IPS-15b (cell line): ENCODE results near the gene CHCHD3.

Source experiments
- H3K27me3 ChIP-seq: one replicate; pipeline ENCODE4 v1.6.1; 2013; ENCODE audit warnings: low read length; ENCODE audit not compliant: control insufficient read depth, insufficient read depth
- H3K36me3 ChIP-seq: one replicate; pipeline ENCODE4 v1.6.1; 2013; ENCODE audit warnings: low read length; ENCODE audit not compliant: control insufficient read depth, insufficient read depth
- H3K4me1 ChIP-seq: one replicate; pipeline ENCODE4 v1.6.1; 2013; ENCODE audit warnings: mild to moderate bottlenecking, low read length; ENCODE audit not compliant: control insufficient read depth, insufficient read depth
- H3K4me3 ChIP-seq: one replicate; pipeline ENCODE4 v1.5.1; 2013; ENCODE audit warnings: low read depth, low read length
- H3K9ac ChIP-seq: one replicate; pipeline ENCODE4 v1.6.1; 2013; ENCODE audit warnings: low read depth, mild to moderate bottlenecking, low read length
- H3K9me3 ChIP-seq: one replicate; pipeline ENCODE4 v1.6.1; 2013; ENCODE audit warnings: mild to moderate bottlenecking, low read length; ENCODE audit not compliant: control insufficient read depth, insufficient read depth

The CHCHD3 gene

DNA sequence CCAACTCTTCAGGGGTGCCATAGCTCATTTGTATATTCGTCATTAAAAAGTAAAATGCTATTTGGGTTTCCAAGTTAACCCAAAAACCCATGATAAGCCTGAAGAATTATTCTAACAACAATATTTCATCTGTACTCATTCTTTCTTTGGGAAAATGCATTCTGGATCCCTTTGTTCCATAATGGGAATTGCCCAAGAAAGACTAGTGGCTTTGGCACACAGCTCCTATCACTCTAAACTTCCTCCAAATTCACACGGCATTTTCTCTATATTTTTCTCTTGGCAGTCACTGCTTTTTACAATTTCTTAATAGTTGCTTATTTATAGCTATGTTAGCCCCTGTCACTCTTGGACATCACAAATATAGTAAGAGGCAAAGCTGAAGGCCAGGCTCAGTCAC, 29.1 kb downstream of the CHCHD3 start:
- H3K9ac ChIP-seq, result no peak overlapping the region
- no peaks in the 10 kb centered on the region for H3K9me3 ChIP-seq
- H3K27me3 ChIP-seq, result no peaks in the 10 kb centered on the region
- H3K36me3 ChIP-seq, result no peaks in the 10 kb centered on the region
- H3K4me3 ChIP-seq, result no peak overlapping the region
- peaks cover 4% of the 10 kb centered on the region for H3K4me1 ChIP-seq

DNA sequence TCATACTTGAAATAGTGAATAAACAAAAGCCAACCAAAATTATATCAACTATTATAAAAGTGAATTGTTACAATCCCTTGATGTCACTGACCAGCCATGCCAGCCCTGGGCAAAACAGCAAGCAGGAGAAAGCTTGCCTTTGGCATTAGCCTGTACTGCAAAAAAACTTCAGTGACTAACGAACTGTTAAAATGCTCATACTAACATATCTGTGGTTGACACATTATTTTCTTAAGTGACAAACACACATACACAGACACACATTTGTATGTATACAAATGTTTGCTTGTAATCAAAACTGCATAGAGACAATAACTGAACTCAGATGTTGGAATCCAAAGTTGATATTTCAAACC, 29.5 kb downstream of the CHCHD3 start:
- no peak overlapping the region for H3K4me3 ChIP-seq
- no peaks in the 10 kb centered on the region for H3K9me3 ChIP-seq
- H3K4me1 ChIP-seq, result peaks cover 4% of the 10 kb centered on the region
- no peak overlapping the region for H3K9ac ChIP-seq
- H3K27me3 ChIP-seq, result no peaks in the 10 kb centered on the region
- H3K36me3 ChIP-seq, result no peaks in the 10 kb centered on the region

DNA sequence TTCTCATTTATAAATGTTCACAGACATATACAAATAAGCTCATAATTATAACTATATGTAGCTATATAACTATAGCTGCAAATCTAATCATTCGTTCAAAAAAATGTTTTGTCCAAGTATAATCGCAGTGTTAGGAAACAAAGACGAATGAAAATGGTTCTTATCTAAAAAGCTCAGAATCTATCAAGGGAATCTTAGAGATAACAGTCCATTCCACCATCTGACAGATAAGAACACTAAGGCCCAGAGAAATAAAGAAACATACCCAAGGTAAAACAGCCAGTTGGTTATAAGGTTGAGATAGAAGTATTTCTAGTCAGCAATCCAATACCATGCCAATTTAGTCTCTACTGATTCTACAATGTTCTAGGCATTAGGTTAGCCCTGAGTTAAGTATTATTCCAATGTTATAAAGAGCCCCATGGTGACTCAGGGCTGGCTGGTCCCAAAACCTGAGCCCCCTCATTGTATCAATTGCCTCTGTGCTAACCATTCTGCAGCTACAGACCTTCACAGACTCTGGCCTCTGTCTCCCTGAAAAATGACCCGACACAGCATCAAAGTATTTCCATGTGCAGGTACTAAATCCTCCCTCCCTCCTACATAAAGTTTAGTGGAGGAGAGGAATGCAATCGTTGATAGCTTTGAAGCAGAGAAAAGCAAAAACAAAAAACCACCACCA, 30.0 kb downstream of the CHCHD3 start:
- Histone ChIP-seq H3K9ac (no peak overlapping the region), H3K27me3 (no peaks in the 10 kb centered on the region), H3K9me3 (no peaks in the 10 kb centered on the region), H3K36me3 (no peaks in the 10 kb centered on the region), H3K4me3 (no peak overlapping the region), H3K4me1 (peaks cover 4% of the 10 kb centered on the region)

DNA sequence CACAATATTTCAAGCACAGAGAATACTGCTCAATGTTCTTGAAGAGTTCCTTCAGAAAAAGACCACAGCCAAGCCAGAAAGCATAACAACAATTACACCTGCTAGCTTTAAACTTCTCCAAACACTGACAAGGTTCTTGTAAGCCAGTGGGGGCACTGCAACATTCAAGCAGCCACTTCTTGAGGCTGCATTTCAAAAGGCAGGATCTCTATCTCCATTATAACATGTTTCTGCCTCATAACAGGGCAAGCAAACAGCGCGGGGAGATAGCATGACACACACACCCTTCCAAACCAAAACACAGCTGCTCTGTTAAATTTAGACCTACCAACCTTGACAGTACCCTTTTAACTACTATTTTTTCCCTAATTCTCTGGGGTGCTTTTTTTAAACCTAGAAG, 30.8 kb downstream of the CHCHD3 start:
- no peaks in the 10 kb centered on the region for H3K36me3 ChIP-seq
- no peaks in the 10 kb centered on the region for H3K27me3 ChIP-seq
- H3K9ac ChIP-seq, result no peak overlapping the region
- H3K9me3 ChIP-seq, result no peaks in the 10 kb centered on the region
- H3K4me1 ChIP-seq, result peaks cover 4% of the 10 kb centered on the region
- H3K4me3 ChIP-seq, result no peak overlapping the region

DNA sequence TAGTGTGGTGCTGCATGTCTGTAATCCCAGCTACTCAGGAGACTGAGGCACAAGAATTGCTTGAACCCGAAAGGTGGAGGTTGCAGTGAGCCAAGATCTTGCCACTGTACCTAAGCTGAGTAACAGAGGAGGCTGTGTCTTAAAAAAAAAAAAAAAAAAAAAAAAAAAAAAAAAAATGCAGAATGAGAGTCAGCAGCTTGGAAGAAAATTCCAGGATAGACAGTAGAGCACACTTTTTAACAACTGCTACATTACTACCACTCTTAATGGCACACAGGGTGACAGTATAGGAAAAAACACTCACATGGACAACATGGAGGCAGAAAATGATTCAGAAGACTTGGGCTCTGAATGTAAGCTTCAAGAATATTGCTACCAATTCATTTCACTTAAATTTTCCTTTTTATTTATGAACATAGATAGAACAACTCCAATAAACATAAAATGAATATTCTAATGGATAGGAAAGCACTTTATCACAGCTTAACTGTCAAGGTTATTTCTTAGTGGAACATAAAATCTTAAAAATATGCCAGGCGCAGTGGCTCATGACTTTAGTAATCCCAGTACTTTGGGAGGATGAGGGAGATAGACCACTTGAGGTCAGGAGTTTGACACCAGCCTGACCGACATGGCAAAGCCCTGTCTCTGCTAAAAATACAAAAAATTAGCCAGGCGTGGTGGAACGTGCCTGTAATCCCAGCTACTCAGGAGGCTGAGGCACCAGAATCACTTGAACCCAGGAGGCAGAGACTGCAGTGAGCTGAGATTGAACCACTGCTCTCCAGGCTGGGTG, 31.5 kb downstream of the CHCHD3 start:
- no peaks in the 10 kb centered on the region for H3K27me3 ChIP-seq
- H3K9me3 ChIP-seq, result no peaks in the 10 kb centered on the region
- no peak overlapping the region for H3K9ac ChIP-seq
- no peaks in the 10 kb centered on the region for H3K36me3 ChIP-seq
- H3K4me1 ChIP-seq, result peaks cover 10% of the 10 kb centered on the region
- H3K4me3 ChIP-seq, result no peak overlapping the region

DNA sequence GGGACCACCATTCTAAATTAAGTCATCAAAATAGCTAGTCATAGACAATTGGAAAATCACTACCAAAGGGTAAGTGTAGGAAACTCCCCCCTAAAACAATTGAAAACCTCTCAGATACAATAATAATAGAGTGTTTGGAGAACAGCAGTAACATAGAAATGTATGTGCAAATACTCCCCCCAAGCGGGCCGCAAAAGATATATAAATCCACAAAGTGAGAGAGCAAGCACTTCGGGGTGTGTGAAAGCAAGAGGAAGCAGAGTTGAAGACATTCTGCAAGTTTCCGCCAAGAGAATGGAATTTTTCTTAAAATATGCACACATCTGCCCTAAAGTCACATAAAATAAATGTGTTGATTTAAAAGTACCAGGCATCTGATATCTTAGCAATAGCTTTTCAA, 33.3 kb downstream of the CHCHD3 start:
- Histone ChIP-seq H3K36me3 (no peaks in the 10 kb centered on the region), H3K4me1 (peaks cover 15% of the 10 kb centered on the region), H3K9me3 (no peaks in the 10 kb centered on the region), H3K27me3 (no peaks in the 10 kb centered on the region), H3K4me3 (no peak overlapping the region), H3K9ac (no peak overlapping the region)

DNA sequence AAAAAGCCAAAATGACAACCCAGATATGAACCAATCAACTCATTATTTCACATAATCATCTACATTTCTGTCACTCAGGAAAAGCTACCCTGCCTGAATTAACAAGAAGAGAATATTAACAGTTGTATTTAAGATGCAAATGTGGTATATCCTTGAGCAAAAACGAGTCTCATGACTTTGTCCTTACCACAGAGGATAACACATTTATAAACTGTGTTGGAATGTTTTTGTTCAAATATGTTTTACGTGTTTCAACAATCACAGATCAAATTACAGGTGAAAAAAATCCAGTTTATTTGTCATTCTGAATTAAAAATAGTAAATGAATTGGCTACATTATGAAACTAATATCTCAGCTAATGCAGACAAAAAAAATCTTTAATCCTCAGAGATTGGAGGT, 34.6 kb downstream of the CHCHD3 start:
- Histone ChIP-seq H3K4me3 (no peak overlapping the region), H3K4me1 (peaks cover 17% of the 10 kb centered on the region), H3K9ac (no peak overlapping the region), H3K9me3 (no peaks in the 10 kb centered on the region), H3K27me3 (no peaks in the 10 kb centered on the region), H3K36me3 (no peaks in the 10 kb centered on the region)

DNA sequence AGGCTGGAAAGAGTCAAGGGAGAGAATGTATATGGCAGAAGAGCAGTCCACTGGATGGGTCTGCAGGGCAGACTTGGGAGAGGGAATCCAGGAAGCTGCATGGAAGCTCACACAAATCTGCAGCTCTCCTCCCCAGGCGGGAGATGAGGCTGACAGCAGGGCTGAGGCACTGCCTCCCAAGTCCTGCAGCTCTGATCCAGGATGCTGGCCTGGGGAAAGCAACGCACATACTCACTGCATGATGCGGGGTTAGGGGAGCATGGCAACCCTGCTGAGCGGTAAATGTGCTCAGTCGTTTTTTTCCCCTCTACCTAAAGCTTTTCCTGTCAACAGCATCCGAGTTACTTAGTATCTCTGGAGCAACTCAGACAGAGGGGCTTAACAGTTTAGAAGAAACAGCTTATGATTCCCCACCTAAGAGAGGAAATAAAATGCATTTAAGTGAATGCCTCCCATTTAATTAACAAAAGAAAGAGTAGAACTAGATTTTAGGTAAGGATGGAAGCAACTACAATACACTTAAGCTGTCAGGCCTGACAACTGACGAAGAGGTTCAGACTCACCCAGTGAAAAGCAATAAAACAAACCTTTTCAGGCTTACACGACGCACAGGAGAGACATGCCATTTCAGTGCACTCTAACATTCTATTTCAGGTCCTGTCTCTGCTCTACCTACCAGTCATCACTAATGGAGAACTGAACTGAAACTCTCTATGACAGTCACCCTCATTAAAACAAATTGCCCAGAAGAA, 37.0 kb downstream of the CHCHD3 start:
- Histone ChIP-seq H3K4me1 (peaks cover 32% of the 10 kb centered on the region), H3K27me3 (no peaks in the 10 kb centered on the region), H3K4me3 (no peak overlapping the region), H3K9ac (no peak overlapping the region), H3K9me3 (no peaks in the 10 kb centered on the region), H3K36me3 (no peaks in the 10 kb centered on the region)

DNA sequence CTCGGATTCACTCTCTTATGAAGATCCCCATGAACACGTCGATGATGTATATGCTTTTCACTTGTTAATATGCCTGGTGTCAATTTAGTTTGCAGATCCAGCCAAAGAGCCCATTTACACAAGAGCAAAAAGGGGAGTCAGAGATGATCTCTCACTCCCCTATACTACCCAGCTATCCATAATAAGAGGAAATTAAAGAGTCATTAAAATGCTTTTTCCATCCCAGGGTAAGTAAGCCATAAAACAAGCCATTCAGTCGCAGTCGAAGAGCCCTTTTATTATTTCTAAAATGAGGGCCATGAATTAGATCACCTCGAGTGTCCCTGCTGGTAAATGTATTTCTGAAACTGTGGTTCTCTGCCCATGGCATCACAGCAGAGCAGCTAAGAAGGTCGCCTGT, 41.2 kb downstream of the CHCHD3 start:
- H3K36me3 ChIP-seq, result no peaks in the 10 kb centered on the region

DNA sequence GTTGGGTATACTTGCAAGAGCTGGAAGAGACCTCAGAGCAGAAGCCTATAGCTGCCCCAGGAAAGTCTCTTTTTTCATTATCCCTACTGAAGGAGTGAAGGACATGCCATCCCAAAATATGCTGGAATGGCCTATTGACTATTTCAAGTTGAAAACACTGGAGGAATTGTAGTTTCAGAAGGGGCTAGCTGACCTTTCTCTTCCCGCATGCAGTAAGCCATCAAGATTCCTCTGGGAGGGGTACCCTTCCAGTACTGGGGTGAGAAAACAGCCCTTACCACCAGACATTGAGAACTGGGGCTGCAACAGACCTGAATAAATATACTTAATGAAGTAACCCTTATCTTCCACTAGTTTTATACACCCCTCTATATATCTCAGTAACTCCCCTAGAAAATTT, 41.7 kb downstream of the CHCHD3 start:
- no peak overlapping the region for H3K4me3 ChIP-seq
- no peak overlapping the region for H3K9ac ChIP-seq
- H3K9me3 ChIP-seq, result no peaks in the 10 kb centered on the region
- no peaks in the 10 kb centered on the region for H3K27me3 ChIP-seq
- peaks cover 24% of the 10 kb centered on the region for H3K4me1 ChIP-seq
- H3K36me3 ChIP-seq, result no peaks in the 10 kb centered on the region

More for the DNA sequence above, 41.2 kb downstream of the CHCHD3 start:
- H3K9me3 ChIP-seq, result no peaks in the 10 kb centered on the region
- H3K27me3 ChIP-seq, result no peaks in the 10 kb centered on the region
- H3K9ac ChIP-seq, result no peak overlapping the region
- peaks cover 28% of the 10 kb centered on the region for H3K4me1 ChIP-seq
- no peak overlapping the region for H3K4me3 ChIP-seq

DNA sequence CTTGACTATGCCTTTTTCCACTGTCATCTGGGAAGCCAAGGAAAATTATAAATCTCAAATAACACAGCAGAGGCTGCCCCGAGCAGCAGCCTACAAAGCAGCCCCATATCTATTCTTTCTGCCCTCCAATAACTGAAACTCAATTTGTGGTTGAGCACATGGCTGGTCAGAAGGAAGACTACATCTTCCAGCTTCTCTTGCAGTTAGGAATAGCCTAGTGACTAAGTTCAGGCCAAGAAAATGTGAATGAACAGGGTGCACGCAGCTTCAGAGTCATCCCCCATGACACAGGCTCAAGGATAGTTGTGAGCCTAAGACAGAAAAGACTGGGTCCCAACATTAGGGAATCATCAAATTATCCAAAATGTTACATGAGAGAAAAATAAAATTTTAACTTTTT, 42.3 kb downstream of the CHCHD3 start:
- Histone ChIP-seq H3K9me3 (no peaks in the 10 kb centered on the region), H3K27me3 (no peaks in the 10 kb centered on the region), H3K4me1 (peaks cover 22% of the 10 kb centered on the region), H3K36me3 (no peaks in the 10 kb centered on the region), H3K4me3 (no peak overlapping the region), H3K9ac (no peak overlapping the region)

DNA sequence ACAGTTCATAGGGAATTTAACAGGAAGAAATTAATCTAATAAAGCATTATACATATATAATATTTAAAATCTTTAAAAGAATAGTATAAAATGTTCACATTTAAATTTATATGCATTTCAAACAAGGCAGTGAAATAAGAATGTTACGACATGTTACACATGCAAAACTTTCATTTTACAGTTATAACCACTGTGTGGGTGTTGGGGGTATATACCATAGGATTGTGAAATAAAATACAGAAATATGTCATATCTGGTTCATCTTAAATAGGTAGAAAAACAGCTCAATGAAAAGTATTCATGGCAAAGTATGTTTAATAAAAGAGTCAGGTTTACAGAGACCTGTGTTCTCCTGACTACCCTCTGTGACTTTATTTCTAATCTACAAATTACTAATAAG, 45.6 kb downstream of the CHCHD3 start:
- H3K27me3 ChIP-seq, result no peaks in the 10 kb centered on the region
- H3K36me3 ChIP-seq, result no peaks in the 10 kb centered on the region
- no peak overlapping the region for H3K9ac ChIP-seq
- H3K4me1 ChIP-seq, result peaks cover 10% of the 10 kb centered on the region
- no peaks in the 10 kb centered on the region for H3K9me3 ChIP-seq
- H3K4me3 ChIP-seq, result no peak overlapping the region
